ENCODE results near the gene C1orf210. TPM values are rescaled to one million over a fixed set of nuclear protein-coding genes. Genes with fewer than 3 reads are reported as not detected.

Gene C1orf210
- total and polyA plus RNA-seq, 2 experiments from 2014 or later = 32.3 to 47.4 TPM

- Histone ChIP-seq H4K20me1 (ENCODE audit: insufficient read depth, poor library complexity, severe bottlenecking) (no peaks in the 10 kb centered on the region), H3K9me3 (ENCODE audit: low read depth) (no peaks in the 10 kb centered on the region), H3K27me3 (no peaks in the 10 kb centered on the region), H2AFZ (no peak overlapping the region), H3K4me1 (ENCODE audit: insufficient read depth) (peaks cover 11% of the 10 kb centered on the region), H3K27ac (peak overlapping the region; percentile 95), H3K79me2 (peaks cover 24% of the 10 kb centered on the region), H3K4me2 (peak overlapping the region; percentile 85), H3K9me2 (replicated peaks; ENCODE audit: insufficient read depth) (no peaks in the 10 kb centered on the region), H3K36me3 (replicated peaks; ENCODE audit: insufficient read depth, low read depth) (no peaks in the 10 kb centered on the region), H3K4me3 (no peak overlapping the region)
- WGBS (ENCODE audit: low lambda C conversion rate, missing lambda C conversion rate) = 76% methylated on average over 11 of the region's 11 CpGs
- TF ChIP-seq EZH2 (IDR thresholded peaks at IDR 0.05; ENCODE audit: borderline replicate concordance) = no peak
- no peak for TF ChIP-seq CTCF (IDR thresholded peaks at IDR 0.05; ENCODE audit: poor library complexity)
- no peak for TF ChIP-seq EZH2phosphoT487 (IDR thresholded peaks at IDR 0.05; ENCODE audit: low read depth, severe bottlenecking, unreplicated experiment)
- DNase-seq (ENCODE audit: low spot score) = no peak
Observed at GRCh38 chr1:43286115-43286514, 734 bp upstream of the C1orf210 start.

- Histone ChIP-seq H3K4me3 (peak overlapping the region; percentile 35), H3K4me2 (peak overlapping the region; percentile 85), H3K9me3 (ENCODE audit: low read depth) (no peaks in the 10 kb centered on the region), H4K20me1 (ENCODE audit: insufficient read depth, poor library complexity, severe bottlenecking) (no peaks in the 10 kb centered on the region), H3K9me2 (replicated peaks; ENCODE audit: insufficient read depth) (no peaks in the 10 kb centered on the region), H3K4me1 (ENCODE audit: insufficient read depth) (peaks cover 11% of the 10 kb centered on the region), H3K27ac (peak overlapping the region; percentile 95), H3K36me3 (replicated peaks; ENCODE audit: insufficient read depth, low read depth) (no peaks in the 10 kb centered on the region), H3K79me2 (peaks cover 24% of the 10 kb centered on the region), H3K27me3 (no peaks in the 10 kb centered on the region), H2AFZ (no peak overlapping the region)
- TF ChIP-seq CTCF (IDR thresholded peaks at IDR 0.05; ENCODE audit: poor library complexity) = no peak
- TF ChIP-seq EZH2 (IDR thresholded peaks at IDR 0.05; ENCODE audit: borderline replicate concordance) = no peak
- TF ChIP-seq EZH2phosphoT487 (IDR thresholded peaks at IDR 0.05; ENCODE audit: low read depth, severe bottlenecking, unreplicated experiment) = no peak
- no peak for DNase-seq (ENCODE audit: low spot score)
- 65% methylated on average over 12 of the region's 12 CpGs for WGBS (ENCODE audit: low lambda C conversion rate, missing lambda C conversion rate)
Observed at GRCh38 chr1:43284546-43285110, 753 bp downstream of the C1orf210 start.

- Histone ChIP-seq H3K79me2 (peaks cover 24% of the 10 kb centered on the region), H3K4me1 (ENCODE audit: insufficient read depth) (peaks cover 10% of the 10 kb centered on the region), H3K27ac (peak overlapping the region; percentile 95), H3K9me3 (ENCODE audit: low read depth) (no peaks in the 10 kb centered on the region), H2AFZ (no peak overlapping the region), H3K36me3 (replicated peaks; ENCODE audit: insufficient read depth, low read depth) (no peaks in the 10 kb centered on the region), H3K27me3 (no peaks in the 10 kb centered on the region), H3K4me2 (peak overlapping the region; percentile 85), H4K20me1 (ENCODE audit: insufficient read depth, poor library complexity, severe bottlenecking) (no peaks in the 10 kb centered on the region), H3K9me2 (replicated peaks; ENCODE audit: insufficient read depth) (no peaks in the 10 kb centered on the region), H3K4me3 (no peak overlapping the region)
- DNase-seq (ENCODE audit: low spot score) = no peak
- WGBS (ENCODE audit: low lambda C conversion rate, missing lambda C conversion rate) = 97% methylated on average over 3 of the region's 3 CpGs
- TF ChIP-seq CTCF (IDR thresholded peaks at IDR 0.05; ENCODE audit: poor library complexity) (no peak), EZH2phosphoT487 (IDR thresholded peaks at IDR 0.05; ENCODE audit: low read depth, severe bottlenecking, unreplicated experiment) (no peak), EZH2 (IDR thresholded peaks at IDR 0.05; ENCODE audit: borderline replicate concordance) (no peak)
Observed at GRCh38 chr1:43284065-43284464, 1.3 kb downstream of the C1orf210 start.
